DMS79 treated with DMSO at 0.1 percent for 48 hours (cell line): ENCODE results near the gene OR11H6.
"Not testable (repeated sequence)": the region's sequence is repeated elsewhere in the genome, so short reads cannot be mapped to it uniquely, and the experiment has no call there.

Experiments
- DNase-seq: peaks from one replicate; lab custom pipeline; 2025; lab: John Stamatoyannopoulos, UW

Gene OR11H6

GRCh38 chr14:20223410-20223809, at the start of gene OR11H6:
Gene OR11H6 (plus strand): TSS chr14:20223710. CDS start chr14:20223710, 0 bp downstream.
- DNase-seq, result no peak

- DNase-seq, result not testable (repeated sequence)
These were observed 49.3 kb upstream of the OR11H6 start for GRCh38 chr14:20174205-20174604.

GRCh38 chr14:20176330-20176729, 47.2 kb upstream of the OR11H6 start:
- DNase-seq, result no peak

- DNase-seq, result no peak
These were observed 46.0 kb upstream of the OR11H6 start for GRCh38 chr14:20177433-20177974.

- no peak for DNase-seq
These were observed 44.3 kb upstream of the OR11H6 start for GRCh38 chr14:20179218-20179617.

- DNase-seq, result no peak
These were observed 43.6 kb upstream of the OR11H6 start for GRCh38 chr14:20179880-20180279.

- no peak for DNase-seq
These were observed 43.0 kb upstream of the OR11H6 start for GRCh38 chr14:20180486-20180885.

- no peak for DNase-seq
These were observed 39.3 kb upstream of the OR11H6 start for GRCh38 chr14:20184181-20184580.

GRCh38 chr14:20190596-20190995, 32.9 kb upstream of the OR11H6 start, which contains the start of gene OR11G2:
Gene OR11G2 (plus strand): TSS chr14:20190896. CDS start chr14:20197438, 6,542 bp downstream.
- DNase-seq, result no peak

- DNase-seq, result no peak
These were observed 32.1 kb upstream of the OR11H6 start for GRCh38 chr14:20191396-20191795.

GRCh38 chr14:20194101-20194500, 29.4 kb upstream of the OR11H6 start:
- DNase-seq, result no peak

- not testable (repeated sequence) for DNase-seq
These were observed 28.3 kb upstream of the OR11H6 start for GRCh38 chr14:20195170-20195569.

GRCh38 chr14:20195911-20196310, 27.6 kb upstream of the OR11H6 start:
- no peak for DNase-seq

GRCh38 chr14:20197459-20197858, 26.1 kb upstream of the OR11H6 start:
- no peak for DNase-seq

- no peak for DNase-seq
These were observed 24.5 kb upstream of the OR11H6 start for GRCh38 chr14:20198991-20199390.

GRCh38 chr14:20204721-20205120, 18.8 kb upstream of the OR11H6 start:
- no peak for DNase-seq

- no peak for DNase-seq
These were observed 13.9 kb upstream of the OR11H6 start for GRCh38 chr14:20209595-20209994.

- DNase-seq, result not testable (repeated sequence)
These were observed 11.1 kb upstream of the OR11H6 start for GRCh38 chr14:20212406-20212805.

- DNase-seq, result no peak
These were observed 8.3 kb upstream of the OR11H6 start for GRCh38 chr14:20215196-20215595.

GRCh38 chr14:20219033-20219432, 4.5 kb upstream of the OR11H6 start:
- DNase-seq, result no peak

- DNase-seq, result no peak
These were observed 5.2 kb downstream of the OR11H6 start, which contains the start of gene OR11H7 for GRCh38 chr14:20228681-20229080. Gene OR11H7 (plus strand): TSS chr14:20228981.

GRCh38 chr14:20235415-20235814, 11.9 kb downstream of the OR11H6 start:
- DNase-seq, result not testable (repeated sequence)

GRCh38 chr14:20247646-20248246, 24.2 kb downstream of the OR11H6 start:
- DNase-seq, result no peak

- no peak for DNase-seq
These were observed 39.2 kb downstream of the OR11H6 start for GRCh38 chr14:20262642-20263128.
